DMS53 treated with DMSO at 0.1 percent for 48 hours (cell line): ENCODE results near the gene TTN.

Source experiments
- DNase-seq: peaks from one replicate; lab custom pipeline; 2025; ENCODE audit not compliant: unreplicated experiment; lab: John Stamatoyannopoulos, UW

TTN gene

GRCh38 chr2:178819147-178819875 lies 12.1 kb upstream of the TTN start:
- DNase-seq = no peak

GRCh38 chr2:178811901-178812300 lies 4.7 kb upstream of the TTN start:
- DNase-seq = no peak

DNA sequence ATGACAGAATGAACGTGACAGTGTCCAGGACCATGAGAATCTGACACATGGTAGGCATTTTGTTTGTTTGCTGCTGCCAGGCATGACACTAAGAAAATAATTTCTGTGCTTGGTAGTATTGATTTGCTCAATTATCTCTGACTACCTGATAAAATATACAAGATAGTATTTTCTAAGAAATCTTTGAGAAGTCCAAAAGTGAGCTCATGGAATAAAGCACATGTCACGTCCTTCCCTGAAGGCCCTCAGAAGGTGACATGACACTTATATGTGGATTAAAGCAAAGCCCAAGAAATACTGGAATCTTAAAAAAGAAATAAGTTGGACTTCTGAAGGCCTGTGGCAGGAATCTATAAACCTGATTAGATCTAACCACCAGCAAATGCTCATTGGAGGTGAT lies 3.8 kb upstream of the TTN start:
- no peak for DNase-seq

- no peak for DNase-seq
Observed at GRCh38 chr2:178810422-178810821, 3.2 kb upstream of the TTN start.

- no peak for DNase-seq
Observed at GRCh38 chr2:178806543-178806942, 680 bp downstream of the TTN start.

- DNase-seq = no peak
Observed at GRCh38 chr2:178805457-178805856, 1.8 kb downstream of the TTN start.

GRCh38 chr2:178804791-178805190 lies 2.4 kb downstream of the TTN start:
- DNase-seq = peak; percentile 35

DNA sequence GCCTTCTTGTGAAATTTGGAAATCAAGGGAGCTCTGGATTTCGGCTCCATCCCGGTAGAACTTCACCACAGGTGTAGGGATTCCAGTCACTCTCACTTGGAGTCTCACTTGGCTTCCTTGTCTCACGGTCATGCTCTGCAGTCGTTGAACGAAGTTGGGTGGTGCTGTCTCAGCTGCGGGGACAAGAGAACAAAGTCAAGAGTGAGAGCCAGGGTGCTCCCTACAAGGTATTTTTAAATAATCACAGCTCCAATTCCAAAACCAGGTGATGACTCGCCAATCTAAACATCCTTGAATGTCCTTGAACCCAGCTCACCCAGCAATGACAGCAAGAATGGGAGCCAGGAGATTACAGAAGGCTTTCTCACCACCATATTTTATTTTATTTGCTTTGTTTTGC lies 6.7 kb downstream of the TTN start:
- no peak for DNase-seq

DNA sequence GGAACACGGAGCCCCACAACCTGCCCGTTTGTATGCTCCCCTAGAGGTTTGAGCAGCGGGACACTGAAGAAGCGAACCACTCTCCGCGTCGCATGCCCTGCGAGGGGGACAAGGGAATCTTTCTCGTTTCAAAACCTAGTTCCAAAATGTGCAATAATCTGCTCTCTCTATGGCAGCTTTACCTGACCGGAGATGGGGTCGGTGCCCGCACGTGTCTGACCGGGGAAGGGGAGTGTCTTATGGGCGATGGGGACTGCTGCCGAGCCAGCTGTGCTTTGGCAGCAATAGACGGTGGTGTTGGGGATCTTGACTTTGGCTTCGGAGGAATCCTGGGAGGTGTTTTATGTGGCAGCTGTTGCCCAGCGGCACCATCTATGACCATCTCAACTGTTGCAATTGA lies 7.9 kb downstream of the TTN start:
- DNase-seq = no peak

DNA sequence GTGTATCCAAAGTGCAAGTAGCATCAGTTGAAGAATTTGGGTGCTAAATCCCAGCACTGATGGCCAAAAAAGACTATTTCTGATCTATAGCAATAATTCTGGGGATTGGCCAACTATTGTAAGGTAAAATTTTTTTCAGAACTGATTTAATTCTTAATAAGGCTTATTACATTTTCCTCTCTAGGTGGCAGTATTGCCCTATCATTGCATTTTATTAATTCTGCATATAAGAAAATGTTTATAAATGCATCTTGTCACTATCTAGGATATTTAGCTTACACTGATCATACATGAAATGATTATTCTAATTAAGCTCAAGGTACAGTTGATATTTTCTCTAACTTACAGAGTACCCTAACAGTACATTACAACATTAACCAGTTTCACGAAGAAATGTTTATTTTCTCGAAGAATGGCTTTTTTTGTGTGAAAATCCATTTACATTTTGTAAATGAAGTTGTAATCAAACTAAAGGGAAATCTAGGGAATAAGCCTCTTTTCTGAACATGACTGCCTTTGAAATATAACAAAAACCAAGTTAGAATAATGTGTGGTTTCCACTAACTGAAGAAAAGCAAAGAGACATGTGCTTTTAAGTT lies 11.0 kb downstream of the TTN start:
- DNase-seq = peak; percentile 73

GRCh38 chr2:178787934-178788333 lies 19.3 kb downstream of the TTN start:
- no peak for DNase-seq

DNA sequence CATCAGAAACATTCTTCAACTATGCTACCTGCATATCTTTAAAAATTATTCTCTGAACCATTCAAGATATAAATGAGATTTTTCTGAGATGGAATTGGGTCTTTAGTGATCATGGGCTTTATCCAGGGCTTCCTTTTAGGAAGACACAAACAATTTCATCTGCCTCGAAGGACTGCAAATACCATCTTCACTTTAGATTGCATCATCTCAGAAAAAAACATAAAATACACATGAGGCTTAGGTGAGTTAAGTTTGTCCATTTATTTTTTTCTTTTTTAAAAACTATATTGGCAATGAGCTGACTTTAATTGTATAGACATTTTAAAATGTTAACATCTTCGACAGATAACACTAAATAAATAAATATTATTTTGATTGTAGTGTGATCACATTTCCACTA lies 20.1 kb downstream of the TTN start:
- DNase-seq = no peak

- DNase-seq = no peak
Observed at GRCh38 chr2:178783889-178784288, 23.3 kb downstream of the TTN start.

DNA sequence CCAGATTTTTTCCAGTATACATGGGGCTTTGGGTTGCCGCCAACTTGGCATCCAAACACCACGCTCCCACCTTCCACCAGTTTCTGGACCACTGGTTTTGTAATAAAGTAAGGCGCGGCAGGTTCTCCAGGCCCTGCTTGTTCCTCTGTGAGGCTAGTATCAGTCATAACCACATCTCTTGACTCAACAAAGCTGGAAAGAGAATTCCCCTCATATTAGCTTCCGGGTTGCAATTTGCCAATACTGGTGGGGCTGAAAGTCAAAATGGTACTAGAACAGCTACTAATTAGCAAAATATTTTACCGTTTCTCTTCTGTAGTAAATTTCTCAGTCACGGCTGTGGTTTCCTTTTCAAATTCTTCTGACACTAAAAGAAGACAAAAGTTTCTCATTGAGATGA lies 25.0 kb downstream of the TTN start:
- no peak for DNase-seq

- DNase-seq = no peak
Observed at GRCh38 chr2:178777577-178777976, 29.6 kb downstream of the TTN start.

- DNase-seq = no peak
Observed at GRCh38 chr2:178776751-178777150, 30.5 kb downstream of the TTN start.

GRCh38 chr2:178775975-178776374 lies 31.2 kb downstream of the TTN start:
- no peak for DNase-seq

DNA sequence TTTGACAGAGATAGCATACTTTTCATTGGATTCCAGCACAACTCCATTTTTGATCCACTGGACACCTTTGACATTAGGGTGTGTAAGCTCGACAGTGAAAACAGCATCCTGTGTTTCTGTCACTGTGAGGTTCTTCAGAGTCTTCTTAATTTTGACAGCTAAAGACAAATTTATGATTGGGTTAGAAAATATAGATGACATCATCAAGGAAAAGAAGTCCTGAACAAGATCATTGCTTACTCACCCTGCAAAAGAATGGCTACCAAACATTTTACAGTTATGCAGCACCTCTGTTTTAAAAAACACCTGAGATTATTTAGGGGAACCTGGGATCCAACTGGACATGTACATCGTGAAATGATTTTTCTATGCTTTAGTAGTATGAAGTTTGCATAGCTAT lies 36.7 kb downstream of the TTN start:
- no peak for DNase-seq

GRCh38 chr2:178767094-178768060 lies 39.8 kb downstream of the TTN start:
- DNase-seq = no peak

DNA sequence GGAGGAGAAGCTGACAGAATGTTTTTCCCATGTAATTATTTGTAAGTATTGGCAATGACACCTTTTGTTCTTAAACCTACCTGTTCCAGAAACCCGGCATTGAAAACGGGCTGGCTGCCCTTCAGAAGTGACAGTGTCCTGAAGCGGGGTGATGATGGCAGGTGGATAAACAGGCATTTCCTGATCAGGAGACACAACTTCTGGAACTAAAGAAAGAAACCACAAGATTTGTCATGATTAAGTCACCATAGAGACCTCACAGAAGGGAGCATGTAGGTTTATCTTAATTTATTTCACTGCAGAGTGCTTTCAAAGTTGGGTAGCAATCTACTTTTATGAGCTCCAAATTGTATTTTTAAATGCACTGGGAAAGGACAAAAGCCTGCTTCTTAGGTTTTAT lies 43.1 kb downstream of the TTN start:
- no peak for DNase-seq

GRCh38 chr2:178761759-178762371 lies 45.4 kb downstream of the TTN start:
- DNase-seq = peak; percentile 86
